GM15510 (cell line): ENCODE data around the gene STMN3.

Source experiments
- POLR2A ChIP-seq: IDR thresholded peaks from 3 replicates; pipeline ENCODE4 v1.6.1; 2011; ENCODE audit warnings: borderline replicate concordance; ENCODE audit not compliant: insufficient read length; ENCODE audit errors: extremely low read depth

STMN3 gene

DNA sequence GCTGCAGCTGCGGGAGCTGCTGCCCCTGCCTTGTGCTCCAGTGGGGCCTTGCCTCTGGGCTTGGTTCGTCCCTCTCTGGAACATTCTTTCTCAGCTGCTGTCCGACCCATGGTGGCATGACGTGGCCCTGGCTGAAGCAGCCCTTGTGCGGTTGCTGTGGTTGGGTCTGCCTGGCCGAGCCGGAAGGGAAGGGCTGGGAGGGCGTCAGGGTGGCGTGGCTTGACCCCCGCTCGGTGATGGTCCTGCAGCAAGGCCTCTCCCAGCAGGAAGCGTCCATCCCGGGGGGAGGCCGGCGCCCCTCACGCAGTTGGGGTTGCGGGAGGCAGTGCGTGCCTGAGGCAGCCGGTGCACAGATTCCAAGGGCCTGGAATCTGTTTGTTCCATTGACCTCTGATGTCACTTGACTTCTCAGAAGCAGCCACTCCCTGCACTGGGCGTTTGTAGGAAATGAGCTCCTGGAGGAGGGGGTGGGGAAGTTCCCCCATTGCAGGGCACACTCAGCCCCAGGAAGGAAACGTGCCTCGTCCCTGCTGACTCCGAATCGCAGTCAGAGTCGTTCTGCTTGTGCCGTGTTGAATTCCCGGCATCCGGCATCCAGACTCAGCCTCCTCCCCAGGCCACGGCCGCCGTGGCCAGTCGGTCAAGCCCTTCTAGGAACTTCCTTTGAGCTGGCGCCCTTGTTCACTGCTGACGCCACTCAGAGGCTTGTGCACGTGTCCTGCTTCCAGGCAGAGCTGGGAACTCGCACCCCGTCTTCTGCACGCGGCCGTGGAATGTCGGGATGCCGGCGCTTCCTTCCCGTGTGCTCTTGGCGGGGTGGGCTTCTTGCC lies 33.5 kb upstream of the STMN3 start:
- no peak for TF ChIP-seq POLR2A

DNA sequence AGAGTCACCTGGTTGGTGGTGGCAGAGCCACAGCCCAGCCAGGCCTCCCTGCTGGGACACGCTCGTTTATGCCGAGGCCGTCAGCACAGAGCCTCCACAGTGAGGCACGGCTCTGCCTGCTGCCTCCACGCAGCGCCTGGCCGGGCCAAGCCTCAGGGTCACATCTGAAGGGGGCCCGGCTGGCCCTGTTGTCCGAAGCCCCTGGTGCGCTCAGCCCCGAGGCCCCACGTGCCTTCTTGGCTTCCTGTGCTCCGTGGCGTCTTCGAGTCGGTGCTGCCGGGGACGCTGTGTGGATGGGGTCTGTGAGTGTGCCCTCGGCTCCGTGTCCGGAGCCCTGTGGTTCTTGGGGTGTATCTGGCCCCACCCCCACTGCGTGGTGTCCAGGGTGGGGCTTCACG lies 32.9 kb upstream of the STMN3 start:
- no peak for TF ChIP-seq POLR2A

DNA sequence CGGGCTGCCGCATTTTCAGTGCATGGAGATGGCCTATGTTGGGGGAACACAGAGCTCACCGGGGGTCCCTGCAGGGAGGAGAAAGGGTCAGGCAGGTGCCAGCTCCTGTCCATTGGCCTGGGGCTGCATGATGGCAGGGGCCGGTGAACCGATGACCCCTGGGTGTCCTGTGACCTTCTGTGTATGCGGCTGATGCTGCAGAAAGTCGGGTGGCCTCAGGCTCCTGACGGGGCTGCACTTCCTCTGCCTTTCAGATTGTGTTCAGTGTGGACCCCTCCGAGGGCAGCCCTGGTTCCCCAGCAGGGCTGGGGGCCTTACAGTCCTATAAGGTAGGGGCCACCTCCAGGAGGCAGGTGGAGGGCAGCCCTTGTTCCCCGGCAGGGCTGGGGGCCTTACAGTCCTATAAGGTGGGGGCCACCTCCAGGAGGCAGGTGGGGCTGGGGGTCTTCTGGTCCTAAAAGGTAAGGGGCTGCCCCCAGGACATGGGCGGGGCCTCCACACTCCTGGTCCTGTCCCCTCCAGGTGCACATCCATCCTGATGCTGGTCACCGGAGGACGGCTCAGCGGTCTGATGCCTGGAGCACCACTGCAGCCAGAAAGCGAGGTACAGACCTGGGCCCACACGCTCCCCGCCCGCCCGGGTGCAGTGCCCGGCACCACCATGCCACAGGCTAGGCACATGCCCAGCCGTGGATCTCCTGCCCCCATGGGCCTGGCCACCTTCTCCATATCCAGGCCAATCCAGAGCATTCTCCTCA lies 32.2 kb upstream of the STMN3 start:
- no peak for TF ChIP-seq POLR2A

DNA sequence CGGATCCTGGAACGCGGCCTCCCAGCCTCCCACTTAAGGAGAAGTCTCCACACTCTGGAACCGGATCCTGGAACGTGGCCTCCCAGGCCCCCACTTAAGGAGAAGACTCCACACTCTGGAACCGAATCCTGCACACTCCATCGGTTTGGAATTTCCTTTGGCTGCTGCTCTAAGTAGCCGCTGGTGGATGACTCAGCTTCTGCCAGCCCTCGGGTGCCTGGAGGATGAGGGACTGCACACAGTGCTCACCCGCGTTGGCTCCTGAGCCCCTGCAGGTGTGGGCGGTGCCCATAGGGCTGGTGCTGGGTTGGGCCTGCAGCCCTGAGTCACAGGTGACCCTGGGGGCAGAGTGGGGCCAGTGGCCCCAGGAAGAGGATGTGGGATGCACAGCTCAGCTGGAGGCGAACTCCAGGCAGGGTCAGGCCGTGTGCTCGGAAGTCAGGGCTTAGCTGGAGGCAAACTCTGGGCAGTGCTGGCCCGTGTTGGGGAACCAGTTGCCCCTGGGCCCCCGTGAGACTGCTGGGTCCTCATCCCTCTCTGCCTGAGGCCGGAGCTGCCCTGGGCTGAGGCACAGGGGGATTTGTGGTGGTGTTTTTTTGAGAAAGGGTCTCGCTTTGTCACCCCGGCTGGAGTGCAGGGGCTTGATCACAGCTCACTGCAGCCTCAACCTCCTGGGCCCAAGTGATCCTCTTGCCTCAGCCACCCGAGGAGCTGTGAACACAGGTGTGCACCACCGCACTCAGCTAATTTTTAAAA lies 29.3 kb upstream of the STMN3 start:
- no peak for TF ChIP-seq POLR2A

DNA sequence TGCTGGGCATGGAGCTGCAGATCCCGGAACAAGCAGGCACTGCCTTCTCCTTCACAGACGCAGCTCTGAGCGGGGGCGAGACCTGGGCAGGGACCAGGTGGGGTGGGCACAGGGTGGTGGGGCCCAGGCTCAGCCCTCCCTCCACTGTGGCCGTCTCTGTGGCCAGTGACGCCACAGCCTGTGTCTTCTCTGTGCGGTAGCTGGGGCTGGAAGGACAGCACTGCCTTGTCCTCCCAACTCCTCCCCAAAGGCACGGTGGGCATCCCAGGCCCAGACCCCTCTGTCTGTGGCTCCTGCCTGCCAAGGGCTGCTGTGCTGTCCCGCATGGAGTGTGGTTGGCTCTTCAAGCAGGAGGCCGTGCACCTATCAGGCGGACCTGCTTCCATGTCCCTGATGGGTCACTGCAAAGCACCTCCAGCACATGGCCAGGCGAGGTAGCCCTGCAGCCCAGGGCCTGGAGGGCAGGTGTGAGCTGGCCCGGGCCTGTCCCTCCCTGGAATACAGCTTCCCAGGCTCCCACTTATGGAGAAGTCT lies 28.5 kb upstream of the STMN3 start:
- no peak for TF ChIP-seq POLR2A

DNA sequence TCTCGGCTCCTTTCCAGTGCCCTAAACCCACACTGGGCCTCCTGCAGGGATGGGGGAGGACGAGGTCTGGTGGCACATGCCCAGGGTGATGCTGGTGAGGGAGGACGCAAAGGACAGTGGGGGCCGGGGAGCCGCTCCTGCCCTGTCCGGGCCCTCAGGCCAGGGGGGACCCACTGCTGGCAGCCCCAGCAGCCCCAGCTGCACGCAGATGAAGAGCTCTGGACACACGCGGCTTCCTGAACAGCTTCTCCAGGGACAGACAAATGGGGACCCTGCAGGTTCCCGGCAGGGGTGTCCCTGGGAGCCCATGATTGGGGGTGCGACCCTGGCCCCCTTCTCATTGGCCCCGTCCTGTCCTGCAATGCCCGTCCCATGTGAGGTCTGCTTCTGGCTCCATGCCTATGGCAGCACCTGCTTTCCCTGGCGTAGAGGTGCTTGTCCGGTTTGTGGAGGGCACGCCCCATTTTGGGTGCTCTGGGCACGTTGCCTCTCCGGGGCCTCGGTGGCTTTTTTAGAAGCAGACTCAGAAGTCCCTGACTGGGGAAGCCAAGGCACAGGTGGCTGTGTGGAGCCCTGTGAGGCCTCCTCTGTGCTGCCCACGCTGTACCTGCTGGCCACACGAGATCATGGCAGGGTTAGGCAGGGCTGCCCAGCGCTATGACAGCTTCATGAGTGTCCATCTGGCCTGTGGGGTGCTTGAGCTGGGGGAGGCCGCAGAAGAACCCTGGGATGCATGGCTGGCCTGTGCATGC lies 27.8 kb upstream of the STMN3 start:
- no peak for TF ChIP-seq POLR2A

DNA sequence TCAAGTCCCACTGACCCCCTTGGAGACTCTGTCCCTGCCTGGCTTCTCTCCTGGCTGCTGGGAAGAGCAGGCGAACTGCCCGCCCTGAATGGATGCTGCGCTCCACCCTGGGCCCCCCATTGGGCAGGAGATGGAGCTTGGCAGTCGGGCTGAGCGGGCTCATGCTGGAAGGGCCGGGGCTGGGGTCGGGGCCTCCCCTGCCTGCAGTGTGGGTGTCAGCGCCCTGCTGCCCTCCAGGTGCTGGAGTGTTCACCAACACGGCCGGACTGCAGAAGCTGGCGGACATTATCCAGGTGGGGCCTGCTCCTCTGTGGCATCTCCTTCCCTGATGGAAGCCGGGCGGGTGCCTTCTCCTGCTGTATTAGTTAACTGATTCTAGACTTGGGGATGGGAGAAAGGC lies 27.2 kb upstream of the STMN3 start:
- TF ChIP-seq POLR2A = no peak

DNA sequence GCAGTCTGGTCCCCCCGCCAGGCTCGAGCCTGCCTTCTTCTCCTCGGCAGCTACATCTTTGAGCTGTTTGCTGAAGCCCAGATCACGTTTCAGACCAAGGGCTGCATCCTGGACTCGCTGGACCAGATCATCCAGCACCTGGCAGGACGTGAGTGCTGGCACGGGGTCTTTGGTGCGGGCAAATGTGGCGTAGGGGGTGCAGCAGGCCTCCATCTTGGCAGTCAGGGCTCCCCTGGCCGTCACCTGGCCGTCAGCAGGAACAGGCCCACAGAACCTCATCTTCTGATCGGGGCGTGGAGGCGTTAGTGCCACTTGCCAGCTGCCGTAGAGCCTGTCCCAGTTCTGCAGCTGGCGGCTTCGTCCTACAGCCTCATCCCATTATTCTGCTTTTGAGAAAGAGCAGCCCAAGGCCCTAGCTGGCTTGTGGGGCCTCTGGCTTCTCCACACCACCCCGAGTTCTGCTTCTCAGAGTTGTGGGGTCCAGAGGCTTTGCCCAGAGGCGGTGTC lies 26.6 kb upstream of the STMN3 start:
- TF ChIP-seq POLR2A = no peak

DNA sequence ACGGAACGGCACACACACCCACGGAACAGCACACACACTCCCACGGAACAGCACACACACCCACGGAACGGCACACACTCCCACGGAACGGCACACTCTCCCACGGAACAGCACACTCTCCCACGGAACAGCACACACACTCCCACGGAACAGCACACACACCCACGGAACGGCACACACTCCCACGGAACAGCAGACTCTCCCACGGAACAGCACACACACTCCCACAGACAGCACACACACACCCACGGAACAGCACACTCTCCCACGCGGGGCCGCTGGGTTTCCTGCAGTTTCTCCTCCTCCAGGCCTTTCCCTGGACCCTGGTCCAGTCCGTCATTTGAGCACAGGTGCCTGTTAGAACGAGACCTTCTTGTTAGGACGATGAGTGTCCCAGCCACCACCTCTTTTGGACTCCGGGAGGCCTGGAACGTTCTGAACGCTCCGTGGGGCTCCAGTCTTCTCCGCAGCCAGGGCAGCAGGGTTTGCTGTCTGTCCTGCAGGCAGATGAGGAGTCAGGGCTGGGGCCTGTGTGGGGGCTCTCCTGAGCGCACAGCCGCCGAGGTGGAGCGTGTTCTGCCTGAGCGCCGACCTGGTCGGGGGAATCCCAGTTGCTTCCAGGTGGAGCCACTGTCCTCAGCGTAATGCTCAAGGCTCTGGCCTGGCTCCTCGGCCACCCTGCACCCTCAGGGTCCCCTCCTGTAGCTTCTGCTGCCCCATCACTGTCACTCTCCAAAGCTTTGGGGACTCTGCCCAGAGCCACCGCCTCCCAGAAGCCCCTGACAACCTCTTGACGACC lies 25.6 kb upstream of the STMN3 start:
- TF ChIP-seq POLR2A = no peak

DNA sequence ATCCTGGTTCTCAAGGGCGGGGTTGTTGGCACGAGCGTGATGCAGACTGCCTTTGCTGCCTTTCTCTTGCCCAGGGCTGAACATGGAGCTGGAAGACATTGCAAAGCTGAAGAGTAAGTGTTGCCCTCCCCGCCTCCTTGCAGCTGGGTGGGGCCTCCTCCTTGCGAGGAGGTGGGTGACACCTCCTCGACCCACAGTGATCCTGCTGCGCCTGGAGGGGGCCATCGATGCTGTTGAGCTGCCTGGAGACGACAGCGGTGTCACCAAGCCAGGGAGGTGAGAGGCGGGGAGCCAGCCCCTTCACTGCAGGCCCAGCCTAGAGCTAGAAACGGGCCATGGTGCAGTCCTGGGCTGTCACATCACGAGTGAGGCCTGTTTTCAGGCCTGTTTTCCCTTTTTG lies 24.8 kb upstream of the STMN3 start:
- TF ChIP-seq POLR2A = no peak

DNA sequence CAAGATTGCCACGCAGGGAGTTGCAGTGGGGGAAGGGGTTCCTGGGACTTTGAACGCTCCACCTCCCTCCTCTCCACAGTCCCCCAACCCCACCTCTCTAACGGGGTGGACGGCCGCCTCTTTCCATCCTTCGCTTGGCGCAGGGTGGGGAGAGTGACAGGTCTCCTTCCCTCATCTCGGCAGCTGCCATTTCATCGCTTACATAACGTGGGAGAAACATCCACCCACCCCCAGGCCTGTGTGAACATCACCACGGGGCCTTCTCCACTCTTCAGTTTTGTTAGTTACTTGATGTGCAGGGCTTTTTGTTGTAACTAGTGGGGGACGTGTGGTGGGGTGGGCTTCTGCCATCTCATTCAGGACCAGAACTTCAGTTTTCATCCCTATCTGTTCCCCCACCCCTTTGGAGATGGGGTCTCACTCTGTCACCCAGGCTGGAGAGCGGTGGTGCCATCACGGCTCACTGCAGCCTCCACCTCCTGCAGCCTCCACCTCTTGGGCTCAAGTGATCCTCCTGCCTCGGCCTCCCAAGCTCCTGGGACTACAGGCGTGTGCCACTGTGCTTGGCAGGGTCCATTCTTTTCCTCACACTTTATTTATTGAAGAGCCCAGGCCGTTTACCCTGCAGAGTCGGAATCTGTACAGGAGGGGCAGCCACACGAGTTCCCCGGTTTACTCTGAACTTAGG lies 22.6 kb upstream of the STMN3 start:
- no peak for TF ChIP-seq POLR2A

DNA sequence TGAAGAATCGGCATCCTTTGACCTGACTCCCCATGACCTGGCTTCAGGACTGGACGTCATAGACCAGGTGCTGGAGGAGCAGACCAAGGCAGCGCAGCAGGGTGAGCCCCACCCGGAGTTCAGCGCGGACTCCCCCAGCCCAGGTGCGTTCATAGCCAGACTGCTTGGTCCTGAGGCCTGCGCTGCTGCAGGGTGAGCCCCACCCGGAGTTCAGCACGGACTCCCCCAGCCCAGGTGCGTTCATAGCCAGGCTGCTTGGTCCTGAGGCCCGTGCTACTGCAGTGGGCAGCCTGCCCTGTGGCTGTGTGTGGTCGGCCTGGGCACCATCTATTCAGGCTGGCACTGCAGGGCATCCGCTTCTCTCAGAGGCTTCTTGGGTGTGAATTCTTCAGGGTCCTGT lies 20.7 kb upstream of the STMN3 start:
- TF ChIP-seq POLR2A = no peak

DNA sequence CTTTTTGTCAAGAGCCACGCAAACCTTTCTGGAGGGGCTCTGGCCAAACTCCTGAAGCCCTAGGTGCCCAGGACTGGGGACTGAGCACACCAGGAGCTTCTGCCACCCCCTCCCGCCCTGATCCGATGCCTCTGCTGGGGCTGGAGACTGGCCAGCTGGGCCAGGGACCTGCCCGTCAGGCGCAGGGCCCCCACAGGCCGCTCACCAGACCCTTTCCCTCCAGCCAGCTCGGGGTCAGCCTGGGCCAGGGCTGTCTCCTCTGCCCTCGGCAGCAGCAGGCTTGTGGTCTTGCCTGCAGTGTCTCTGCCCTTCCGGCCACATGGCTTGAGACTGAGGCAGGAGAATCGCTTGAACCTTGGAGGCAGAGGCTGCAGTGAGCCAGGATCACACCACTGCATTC lies 19.4 kb upstream of the STMN3 start:
- TF ChIP-seq POLR2A = no peak
